ENCODE results near the gene LTBP2. TPM values are rescaled to one million over a fixed set of nuclear protein-coding genes. Genes with fewer than 3 reads are reported as not detected.
"Not testable (repeated sequence)": the region's sequence is repeated elsewhere in the genome, so short reads cannot be mapped to it uniquely, and the experiment has no call there.

The LTBP2 gene
- total and polyA plus RNA-seq, 8 donors = 2.9 to 36.2 (median 7.9) TPM

DNA sequence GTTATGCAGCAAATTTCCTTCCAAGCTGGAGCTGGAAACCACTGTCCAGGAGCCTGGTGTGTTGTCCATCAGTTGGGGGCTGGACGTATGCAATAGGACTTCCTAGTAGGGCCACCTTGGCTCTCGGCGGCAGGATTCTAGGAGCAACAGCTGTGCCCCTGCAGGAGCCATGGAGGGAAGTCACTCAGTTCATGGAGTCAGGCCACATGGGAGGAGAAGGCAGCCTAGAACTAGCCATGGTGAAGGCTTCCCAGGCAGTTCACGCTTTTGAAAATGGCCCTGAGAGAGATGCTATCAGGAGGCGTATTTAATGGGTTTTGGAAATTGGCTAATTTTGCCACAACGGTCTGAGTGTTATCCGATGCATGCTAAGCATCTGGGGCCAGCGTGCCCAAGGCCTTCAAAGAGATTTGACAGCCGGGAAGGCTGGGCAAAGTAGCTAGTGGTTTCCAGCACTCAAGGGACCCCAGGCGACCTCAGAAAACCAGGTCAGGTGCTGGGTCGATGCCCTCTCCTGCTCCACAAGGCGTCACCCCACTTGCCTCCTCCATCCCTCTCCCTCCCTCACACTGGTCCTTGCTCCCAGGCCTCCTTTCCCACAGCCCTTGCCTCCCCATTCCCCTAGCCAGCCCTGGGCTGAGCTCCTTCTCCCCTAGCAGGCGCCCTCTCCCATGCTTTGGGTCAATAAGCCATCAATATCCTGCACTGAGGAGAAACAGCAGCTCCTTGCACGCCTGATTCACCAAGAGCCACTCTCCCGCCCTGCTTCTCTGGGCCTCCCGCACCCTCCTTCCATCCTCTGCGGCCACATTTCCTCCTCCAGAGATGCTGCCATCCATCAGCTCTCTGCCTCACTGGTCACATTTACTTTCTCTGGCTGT, 155.1 kb downstream of the LTBP2 start:
- no peak for DNase-seq
- Histone ChIP-seq H3K4me3 (no peak overlapping the region), H3K36me3 (no peaks in the 10 kb centered on the region), H3K27me3 (peaks cover 0 to 12% (median 0%) of the 10 kb centered on the region in 3 donors), H3K27ac (no peak overlapping the region), H3K9me3 (peaks cover 0 to 4% (median 0%) of the 10 kb centered on the region in 4 donors), H3K4me1 (no peaks in the 10 kb centered on the region)
- no peak for TF ChIP-seq EP300 (IDR thresholded peaks at IDR 0.05)
- intact Hi-C loops (cut with DNase I; ENCODE audit: low total_unique reads) = no loop called here
- 70 to 83% (median 78%) methylated on average over 15 to 17 of the region's 17 CpGs for WGBS, 5 donors

DNA sequence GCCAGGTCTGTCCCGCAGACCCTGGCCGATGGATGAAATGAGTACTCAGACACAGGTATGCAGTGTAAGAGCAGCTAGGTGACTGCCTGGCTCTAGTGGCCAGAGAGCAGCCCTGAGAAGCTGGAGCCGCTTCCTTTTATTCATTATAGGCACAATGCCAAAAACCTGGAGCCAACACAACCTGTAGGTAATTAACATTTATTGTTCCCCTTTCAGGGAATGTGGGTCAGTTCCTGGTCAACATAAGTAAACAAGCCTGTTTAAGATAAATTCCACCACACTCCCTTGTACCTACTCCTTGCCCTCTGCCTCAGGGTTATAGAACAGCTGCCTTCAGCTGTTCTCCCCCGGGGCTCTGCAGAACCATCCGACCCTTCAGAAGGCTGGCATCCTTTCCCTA, 157.6 kb downstream of the LTBP2 start:
- DNase-seq; H3K27ac ChIP-seq; H3K36me3 ChIP-seq; intact Hi-C loops (cut with DNase I; ENCODE audit: low total_unique reads); H3K9me3 ChIP-seq; H3K4me3 ChIP-seq; H3K4me1 ChIP-seq: not testable (repeated sequence)
- peaks cover 0 to 12% (median 0%) of the 10 kb centered on the region in 3 donors for H3K27me3 ChIP-seq
- 57 to 67% (median 60%) methylated on average over 5 of the region's 5 CpGs for WGBS, 5 donors

Other genes with a start within 250 kb of the LTBP2 start
- not detected for gene SYNDIG1L, start 186.0 kb downstream of the LTBP2 start, total RNA-seq
- not detected for gene SYNDIG1L, start 186.0 kb downstream of the LTBP2 start, polyA plus RNA-seq
- 100 to 1,000 TPM in 3 of 5 donors, 10 to 100 TPM in 2; 62.6 to 186 (median 103) TPM for gene NPC2, start 118.9 kb downstream of the LTBP2 start, total RNA-seq
- gene NPC2, start 118.9 kb downstream of the LTBP2 start, polyA plus RNA-seq = 100 to 1,000 TPM; 124 to 152 (median 134) TPM
- gene ISCA2, start 118.5 kb downstream of the LTBP2 start, total RNA-seq = 10 to 100 TPM in 3 of 5 donors, not detected in 2; 15.2 to 34.3 (median 27.2) TPM
- gene ISCA2, start 118.5 kb downstream of the LTBP2 start, polyA plus RNA-seq = 10 to 100 TPM; 22.1 to 31.9 (median 22.8) TPM
- 10 to 100 TPM in 4 of 5 donors, 1 to 10 TPM in 1; 7.1 to 51.4 (median 27.2) TPM for gene AREL1, start 100.8 kb upstream of the LTBP2 start, total RNA-seq
- gene AREL1, start 100.8 kb upstream of the LTBP2 start, polyA plus RNA-seq = 1 to 10 TPM; 6.9 to 8.9 (median 7.1) TPM
- gene FCF1, start 100.9 kb upstream of the LTBP2 start, total RNA-seq = 10 to 100 TPM in 3 of 5 donors, 1 to 10 TPM in 1, under 1 TPM in 1; 0.58 to 41.1 (median 12.7) TPM
- gene FCF1, start 100.9 kb upstream of the LTBP2 start, polyA plus RNA-seq = 10 to 100 TPM in 2 of 3 donors, 1 to 10 TPM in 1; 8.3 to 20.2 (median 19.2) TPM
- gene YLPM1, start 151.1 kb upstream of the LTBP2 start, total RNA-seq = 100 to 1,000 TPM in 1 of 5 donors, 10 to 100 TPM in 4; 29.2 to 114 (median 70.4) TPM
- gene YLPM1, start 151.1 kb upstream of the LTBP2 start, polyA plus RNA-seq = 10 to 100 TPM; 11.9 to 13.7 (median 12.5) TPM

Measured in stomach (tissue), 9 donors.